ENCODE measurements around the gene NACA. TPM values are rescaled to one million over a fixed set of nuclear protein-coding genes. Genes with fewer than 3 reads are reported as not detected.

NACA gene
- total RNA-seq, 4 donors from 2014 or later: 968 to 1,190 (median 1,074) TPM

DNA sequence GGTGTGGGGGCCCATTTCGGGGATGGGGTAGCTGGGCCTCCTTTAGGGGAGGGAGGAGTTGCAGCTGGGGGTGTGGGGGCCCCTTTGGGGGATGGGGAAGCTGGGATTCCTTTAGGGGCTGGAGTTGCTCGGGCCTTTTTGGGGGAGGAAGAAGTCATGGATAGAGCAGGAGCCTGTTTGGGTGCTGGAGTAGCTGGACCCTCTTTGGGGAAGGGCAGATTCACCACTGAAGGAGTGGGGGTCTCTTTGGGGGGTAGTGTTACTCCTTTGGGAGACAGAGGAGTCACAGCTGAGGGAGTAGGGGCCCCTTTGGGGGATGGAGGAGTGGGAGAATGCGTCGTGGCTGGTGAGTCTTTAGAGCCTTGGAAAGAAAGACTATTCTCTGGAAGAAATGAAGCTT lies 6.5 kb downstream of the NACA start:
- TF ChIP-seq, protein P1, sequence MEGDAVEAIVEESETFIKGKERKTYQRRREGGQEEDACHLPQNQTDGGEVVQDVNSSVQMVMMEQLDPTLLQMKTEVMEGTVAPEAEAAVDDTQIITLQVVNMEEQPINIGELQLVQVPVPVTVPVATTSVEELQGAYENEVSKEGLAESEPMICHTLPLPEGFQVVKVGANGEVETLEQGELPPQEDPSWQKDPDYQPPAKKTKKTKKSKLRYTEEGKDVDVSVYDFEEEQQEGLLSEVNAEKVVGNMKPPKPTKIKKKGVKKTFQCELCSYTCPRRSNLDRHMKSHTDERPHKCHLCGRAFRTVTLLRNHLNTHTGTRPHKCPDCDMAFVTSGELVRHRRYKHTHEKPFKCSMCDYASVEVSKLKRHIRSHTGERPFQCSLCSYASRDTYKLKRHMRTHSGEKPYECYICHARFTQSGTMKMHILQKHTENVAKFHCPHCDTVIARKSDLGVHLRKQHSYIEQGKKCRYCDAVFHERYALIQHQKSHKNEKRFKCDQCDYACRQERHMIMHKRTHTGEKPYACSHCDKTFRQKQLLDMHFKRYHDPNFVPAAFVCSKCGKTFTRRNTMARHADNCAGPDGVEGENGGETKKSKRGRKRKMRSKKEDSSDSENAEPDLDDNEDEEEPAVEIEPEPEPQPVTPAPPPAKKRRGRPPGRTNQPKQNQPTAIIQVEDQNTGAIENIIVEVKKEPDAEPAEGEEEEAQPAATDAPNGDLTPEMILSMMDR (IDR thresholded peaks at IDR 0.05): no peak
- ATAC-seq (ENCODE audit: low FRiP score) (no peak), DNase-seq (ENCODE audit: low spot score) (no peak)

DNA sequence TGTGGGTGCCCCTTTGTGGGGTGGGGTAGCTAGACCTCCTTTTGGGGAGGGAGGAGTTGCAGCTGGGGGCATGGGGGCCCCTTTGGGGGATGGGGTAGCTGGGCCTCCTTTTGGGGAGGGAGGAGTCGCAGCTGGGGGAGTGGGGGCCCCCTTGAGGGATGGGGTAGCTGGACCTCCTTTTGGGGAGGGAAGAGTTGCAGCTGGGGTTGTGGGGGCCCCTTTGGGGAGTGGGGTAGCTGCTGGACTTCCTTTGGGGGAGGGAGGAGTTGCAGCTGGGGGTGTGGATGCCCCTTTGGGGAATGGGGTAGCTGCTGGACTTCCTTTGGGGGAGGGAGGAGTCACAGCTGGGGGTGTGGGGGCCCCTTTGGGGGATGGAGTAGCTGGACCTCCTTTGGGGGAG lies 7.0 kb downstream of the NACA start:
- DNase-seq (ENCODE audit: low spot score): no peak
- TF ChIP-seq, protein P1 (IDR thresholded peaks at IDR 0.05): no peak
- ATAC-seq (ENCODE audit: low FRiP score): no peak

DNA sequence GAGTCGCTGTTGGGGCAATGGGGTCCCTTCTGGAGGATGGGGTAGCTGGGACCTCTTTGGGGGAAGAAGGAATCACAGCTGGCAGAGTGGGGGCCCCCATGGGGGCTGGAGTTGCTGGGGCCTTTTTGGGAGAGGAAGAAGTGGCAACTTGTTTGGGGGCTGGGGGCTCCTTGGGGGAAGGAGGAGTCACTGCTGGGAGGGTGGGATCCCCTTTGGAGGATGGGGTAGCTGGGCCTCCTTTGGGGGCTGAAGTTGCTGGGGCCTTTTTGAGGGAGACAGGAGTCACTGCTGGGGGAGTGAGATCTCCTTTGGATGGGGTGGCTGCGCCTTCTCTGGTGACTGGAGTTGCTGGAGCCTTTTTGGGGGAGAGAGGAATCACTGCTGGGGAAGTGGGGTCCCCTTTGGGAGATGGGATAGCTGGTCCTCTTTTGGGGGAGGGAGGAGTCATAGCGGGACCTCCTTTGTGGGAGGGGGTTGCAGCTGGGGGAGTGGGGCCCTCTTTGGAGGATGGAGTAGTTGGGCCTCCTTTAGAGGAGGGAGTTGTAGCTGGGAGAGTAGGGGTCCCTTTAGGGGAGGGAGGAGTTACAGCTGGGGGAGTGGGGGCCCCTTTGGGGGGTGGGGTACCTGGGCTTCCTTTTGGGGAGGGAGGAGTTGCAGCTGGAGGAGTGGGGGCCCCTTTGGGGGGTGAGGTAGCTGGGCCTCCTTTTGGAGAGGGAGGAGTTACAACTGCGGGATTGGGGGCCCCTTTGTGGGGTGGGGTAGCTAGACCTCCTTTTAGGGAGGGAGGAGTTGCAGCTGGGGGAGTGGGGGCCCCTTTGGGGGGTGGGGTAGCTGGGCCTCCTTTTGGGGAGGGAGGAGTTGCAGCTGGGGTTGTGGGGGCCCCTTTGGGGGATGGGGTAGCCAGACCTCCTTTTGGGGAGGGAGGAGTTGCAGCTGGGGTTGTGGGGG lies 7.9 kb downstream of the NACA start:
- ATAC-seq (ENCODE audit: low FRiP score) (no peak), DNase-seq (ENCODE audit: low spot score) (no peak)
- TF ChIP-seq, protein P1 (IDR thresholded peaks at IDR 0.05): no peak

DNA sequence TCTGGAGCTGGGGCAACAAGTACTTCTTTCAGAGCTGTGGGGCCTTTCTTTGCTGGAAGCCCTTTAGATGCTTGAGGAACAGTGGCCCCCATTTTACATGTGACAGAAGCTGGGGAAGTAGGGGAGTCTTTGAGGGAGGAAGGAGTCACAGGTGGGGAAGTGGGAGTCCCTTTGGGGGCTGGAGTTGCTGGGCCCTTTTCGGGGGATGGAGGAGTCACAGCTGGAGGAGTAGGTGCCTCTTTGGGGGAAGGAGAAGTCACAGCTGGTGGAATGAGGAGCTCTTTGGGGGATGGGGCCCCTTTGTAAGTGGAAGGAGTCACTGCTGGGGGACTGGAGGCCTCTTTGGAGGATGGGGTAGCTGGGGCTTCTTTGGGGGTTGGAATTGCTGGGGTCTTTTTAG lies 8.6 kb downstream of the NACA start:
- no peak for DNase-seq (ENCODE audit: low spot score)
- TF ChIP-seq, protein P1 (IDR thresholded peaks at IDR 0.05): no peak
- ATAC-seq (ENCODE audit: low FRiP score): no peak

DNA sequence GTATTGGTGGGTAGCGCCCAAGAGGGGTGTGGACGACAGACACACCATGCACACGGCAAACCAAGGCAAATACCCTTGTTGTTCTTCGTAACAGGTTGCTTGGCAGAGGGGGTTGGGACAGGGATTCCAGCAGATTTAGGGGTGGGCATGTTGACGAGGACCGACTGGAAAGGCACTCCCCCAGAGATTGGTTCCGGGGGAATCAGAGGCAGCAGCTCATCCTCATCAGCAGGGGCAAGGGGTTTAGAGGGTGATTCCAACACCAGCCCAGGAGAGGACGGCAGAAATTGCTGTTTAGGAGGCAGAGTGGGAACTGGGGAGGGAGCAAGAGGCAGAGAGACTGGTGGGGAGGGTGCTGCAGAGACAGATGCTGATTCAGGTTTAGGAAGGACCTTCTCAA lies 9.3 kb downstream of the NACA start:
- ATAC-seq (ENCODE audit: low FRiP score) (no peak), DNase-seq (ENCODE audit: low spot score) (no peak)
- TF ChIP-seq, protein P1 (IDR thresholded peaks at IDR 0.05): no peak

DNA sequence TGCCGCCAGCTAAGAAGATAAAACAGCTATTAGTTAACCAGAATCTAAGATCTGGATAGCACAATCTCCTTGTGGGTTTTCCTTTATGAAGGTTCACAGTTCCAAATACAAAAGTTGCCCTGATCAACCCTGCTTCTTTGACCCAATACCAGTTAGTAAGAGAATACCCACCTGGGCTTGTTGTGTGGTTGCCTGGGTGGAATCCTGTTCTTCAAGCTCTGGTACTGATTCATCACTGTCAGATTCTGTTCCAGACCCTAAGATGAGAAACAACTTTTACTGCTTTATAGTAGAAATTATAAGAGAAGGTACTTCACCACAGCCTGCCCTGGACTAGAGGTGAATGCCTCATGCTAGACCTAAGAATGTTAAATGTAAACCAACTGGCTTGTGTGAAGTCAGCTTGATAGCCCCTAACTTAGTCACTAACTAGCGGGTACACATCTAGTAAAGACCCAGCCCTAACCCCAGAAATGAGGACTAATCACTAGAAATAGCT lies 10.6 kb downstream of the NACA start:
- no peak for ATAC-seq (ENCODE audit: low FRiP score)
- TF ChIP-seq, protein P1 (IDR thresholded peaks at IDR 0.05): no peak
- DNase-seq (ENCODE audit: low spot score): no peak

DNA sequence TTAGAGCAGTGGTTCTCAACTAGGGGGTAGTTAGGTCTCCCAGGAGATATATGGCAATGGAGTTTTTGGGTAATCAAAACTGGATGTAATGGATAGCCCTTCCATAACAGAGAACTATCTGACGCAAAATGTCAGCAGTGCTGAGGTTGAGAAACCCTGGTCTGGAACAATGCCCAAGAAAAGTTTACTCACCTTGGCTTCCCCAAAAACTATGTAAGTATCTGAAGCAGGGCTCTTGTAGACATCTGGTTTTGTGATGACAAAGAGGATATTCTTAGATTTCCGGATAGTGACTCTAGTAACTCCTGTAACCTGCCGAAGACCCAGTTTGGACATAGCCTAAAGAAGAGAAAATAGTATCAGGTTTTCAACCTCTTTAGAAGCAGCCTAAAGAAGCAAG lies 11.8 kb downstream of the NACA start:
- ATAC-seq (ENCODE audit: low FRiP score) (no peak), DNase-seq (ENCODE audit: low spot score) (no peak)
- TF ChIP-seq, protein P1 (IDR thresholded peaks at IDR 0.05): no peak
